Pancreas (tissue), 10 donors: ENCODE measurements around the gene TTC23. TPM values are rescaled to one million over a fixed set of nuclear protein-coding genes. Genes with fewer than 3 reads are reported as not detected.

Source experiments
- ATAC-seq, 4 donors: fragments of 200-7000 bp; cut with Tn5 transposase; one replicate each; pipeline versions ENCODE4 v1.8.0 to v1.9.1; 2020; ENCODE audit warnings: mild to moderate bottlenecking in 4 of 4, moderate library complexity in 4 of 4
- DNase-seq, 6 donors: peaks; one replicate each; pipeline ENCODE4 v3.0.0-alpha.2; 2020
- FAIRE-seq: peaks from 2 replicates; lab custom pipeline; 2012; peaks lifted over from hg19 to GRCh38; lab: Jason Lieb, UNC
- H3K27ac ChIP-seq, 4 donors: fragments of 200-600 bp; sonication (generic); 1 replicate in 3 of 4; 2 replicates in 1 of 4; pipeline versions ENCODE4 v1.5.0 to v1.8.0; 2020
- H3K27me3 ChIP-seq, 4 donors: fragments of 200-600 bp; one replicate each; pipeline ENCODE4 v1.8.0; 2021
- H3K36me3 ChIP-seq, 3 donors: fragments of 200-600 bp; sonication (generic) in 1 of 3; one replicate each; pipeline versions ENCODE4 v1.5.0 to v1.8.0; 2020 to 2021
- H3K4me1 ChIP-seq, 3 donors: fragments of 200-600 bp; one replicate each; pipeline ENCODE4 v1.8.0; 2021
- H3K4me3 ChIP-seq, 4 donors: fragments of 200-600 bp; sonication (generic) in 2 of 4; one replicate each; pipeline versions ENCODE4 v1.5.0 to v1.8.0; 2020 to 2021
- H3K9me3 ChIP-seq, 4 donors: fragments of 200-600 bp; one replicate each; pipeline ENCODE4 v1.8.0; 2021
- WGBS, 2 donors: extraction: QIAGEN DNeasy Blood & Tissue Kit; methylation state at CpG; one replicate each; pipeline ENCODE4 v1.1.7; 2013; 5-methylcytosine and 5-hydroxymethylcytosine counted together
- intact Hi-C, 3 donors: fragments of 100-400 bp; cut with DNase I; formaldehyde crosslinking; loops; one replicate each; pipeline versions ENCODE4 v1.11.1 to v1.14.2; 2022
- polyA plus RNA-seq, 2 donors: library from polyadenylated mRNA; stranded (reverse); fragments of 200-250 nt; gene quantifications; one replicate each; pipeline ENCODE4 v1.2.3, GENCODE V29; 2013
- total RNA-seq, 6 donors: library from RNA; stranded (reverse); fragmentation: NEBNext Ultra II Directional in 4 of 6; extraction: Animal tissue kit (Norgen Biotek cat#: 25700) in 4 of 6; gene quantifications; one replicate each; pipeline versions ENCODE4 v1.2.1 to v1.2.4, GENCODE V29; 2021 to 2023
- TF ChIP-seq, protein P1 (sequence below), 4 donors: fragments of 200-600 bp; sonication (generic) in 3 of 4; IDR thresholded peaks; one replicate each; pipeline versions ENCODE4 v1.5.0 to v1.8.0; 2021; ENCODE audit warnings: antibody characterized with exemption in 4 of 4
- donor health status: healthy with polysubstance abuse.
- donor health status: DM: no; HTN: no; CAD: no; lungs with moderate emphysema.
- donor health status: DM: no; HTN: no; CAD: no.
- donor health status: control.
- donor health status: control.
- donor health status: Bipolar disorder and iron deficiency.
- donor health status: DM: yes; HTN: yes; CAD: no.
- donor health status: DM: no; HTN: no; CAD: no.
- donor health status: DM: no; HTN: no; CAD: no.
- donor health status: DM: yes; HTN: yes; CAD: no.

TTC23 gene
- total and polyA plus RNA-seq, 8 donors: 5.5 to 13.5 (median 7.8) TPM

DNA sequence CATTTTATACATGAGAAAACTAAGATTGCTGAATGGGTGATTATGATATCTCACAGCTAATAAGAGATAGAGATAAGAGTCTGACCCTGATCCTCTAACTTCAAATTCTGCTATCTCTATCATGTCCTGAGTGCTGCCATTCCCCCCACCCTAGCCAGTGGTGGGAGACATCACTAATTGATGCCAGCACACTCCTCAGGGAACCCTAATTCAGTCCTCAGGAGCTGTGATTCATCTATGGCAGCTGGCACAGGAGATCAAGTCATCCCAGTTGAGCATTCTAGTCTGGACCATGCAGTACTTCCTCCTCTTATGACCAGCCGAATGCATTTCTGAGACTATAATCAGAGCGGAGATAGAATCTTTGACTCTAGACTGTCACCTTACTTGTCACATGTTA, 72.6 kb downstream of the TTC23 start:
- H3K4me1 ChIP-seq: no peaks in the 10 kb centered on the region
- H3K27ac ChIP-seq: no peak overlapping the region
- no peaks in the 10 kb centered on the region for H3K36me3 ChIP-seq
- 91 to 92% methylated on average over 2 of the region's 2 CpGs for WGBS, 2 donors
- no peak overlapping the region for H3K4me3 ChIP-seq
- no peaks in the 10 kb centered on the region for H3K27me3 ChIP-seq
- FAIRE-seq (no peak), DNase-seq (no peak), ATAC-seq (no peak)
- intact Hi-C loops: no loop called here
- TF ChIP-seq, protein P1, sequence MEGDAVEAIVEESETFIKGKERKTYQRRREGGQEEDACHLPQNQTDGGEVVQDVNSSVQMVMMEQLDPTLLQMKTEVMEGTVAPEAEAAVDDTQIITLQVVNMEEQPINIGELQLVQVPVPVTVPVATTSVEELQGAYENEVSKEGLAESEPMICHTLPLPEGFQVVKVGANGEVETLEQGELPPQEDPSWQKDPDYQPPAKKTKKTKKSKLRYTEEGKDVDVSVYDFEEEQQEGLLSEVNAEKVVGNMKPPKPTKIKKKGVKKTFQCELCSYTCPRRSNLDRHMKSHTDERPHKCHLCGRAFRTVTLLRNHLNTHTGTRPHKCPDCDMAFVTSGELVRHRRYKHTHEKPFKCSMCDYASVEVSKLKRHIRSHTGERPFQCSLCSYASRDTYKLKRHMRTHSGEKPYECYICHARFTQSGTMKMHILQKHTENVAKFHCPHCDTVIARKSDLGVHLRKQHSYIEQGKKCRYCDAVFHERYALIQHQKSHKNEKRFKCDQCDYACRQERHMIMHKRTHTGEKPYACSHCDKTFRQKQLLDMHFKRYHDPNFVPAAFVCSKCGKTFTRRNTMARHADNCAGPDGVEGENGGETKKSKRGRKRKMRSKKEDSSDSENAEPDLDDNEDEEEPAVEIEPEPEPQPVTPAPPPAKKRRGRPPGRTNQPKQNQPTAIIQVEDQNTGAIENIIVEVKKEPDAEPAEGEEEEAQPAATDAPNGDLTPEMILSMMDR (IDR thresholded peaks at IDR 0.05): no peak
- H3K9me3 ChIP-seq: no peaks in the 10 kb centered on the region

DNA sequence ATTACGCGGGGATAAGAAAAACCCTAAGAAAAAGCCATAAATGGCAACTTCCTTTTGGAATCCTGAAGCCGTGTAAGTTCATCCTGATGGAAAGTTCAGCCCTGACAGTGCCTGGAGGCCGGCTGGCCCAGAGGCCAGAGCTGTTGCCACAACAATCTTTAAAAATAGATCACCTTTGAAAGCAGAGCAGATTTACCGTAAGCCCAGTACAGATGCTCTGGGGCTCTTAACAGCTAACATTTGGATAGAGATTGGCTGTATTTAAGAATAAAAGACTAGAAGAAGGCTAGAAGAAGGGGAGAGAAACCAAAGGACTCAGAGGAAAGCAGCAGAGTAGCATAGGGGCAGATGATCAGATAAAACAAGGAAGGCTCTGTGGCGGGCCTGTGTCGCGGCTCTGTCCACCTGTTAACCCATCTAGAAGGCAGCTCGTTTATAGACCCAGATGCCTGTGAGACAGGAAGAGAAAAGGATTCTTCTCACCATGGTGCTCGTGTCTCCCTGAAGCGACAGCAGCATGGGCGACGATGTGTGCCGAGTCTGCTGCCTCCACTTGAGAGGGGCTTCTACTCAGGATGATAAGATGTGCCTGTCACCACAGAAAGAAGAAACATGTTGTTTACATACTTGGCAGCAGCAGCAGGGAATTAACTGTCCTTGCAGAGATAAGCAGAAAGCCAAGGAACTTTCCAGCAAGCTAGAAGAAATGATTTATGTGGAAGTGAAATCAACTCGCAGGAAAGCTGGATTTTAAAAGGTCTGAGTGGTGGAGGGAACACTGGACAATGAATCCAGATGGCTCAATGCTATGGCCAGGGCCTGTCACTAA, 74.6 kb downstream of the TTC23 start:
- H3K27ac ChIP-seq: no peak overlapping the region
- no peak for DNase-seq
- intact Hi-C loops: no loop called here
- whole genome bisulfite sequencing, 2 donors: 78% methylated on average over 12 to 15 of the region's 15 CpGs
- H3K36me3 ChIP-seq: no peaks in the 10 kb centered on the region
- H3K4me1 ChIP-seq: no peaks in the 10 kb centered on the region
- no peak for ATAC-seq
- TF ChIP-seq, protein P1 (IDR thresholded peaks at IDR 0.05): no peak
- H3K4me3 ChIP-seq: no peak overlapping the region
- no peaks in the 10 kb centered on the region for H3K9me3 ChIP-seq
- FAIRE-seq: no peak
- no peaks in the 10 kb centered on the region for H3K27me3 ChIP-seq

DNA sequence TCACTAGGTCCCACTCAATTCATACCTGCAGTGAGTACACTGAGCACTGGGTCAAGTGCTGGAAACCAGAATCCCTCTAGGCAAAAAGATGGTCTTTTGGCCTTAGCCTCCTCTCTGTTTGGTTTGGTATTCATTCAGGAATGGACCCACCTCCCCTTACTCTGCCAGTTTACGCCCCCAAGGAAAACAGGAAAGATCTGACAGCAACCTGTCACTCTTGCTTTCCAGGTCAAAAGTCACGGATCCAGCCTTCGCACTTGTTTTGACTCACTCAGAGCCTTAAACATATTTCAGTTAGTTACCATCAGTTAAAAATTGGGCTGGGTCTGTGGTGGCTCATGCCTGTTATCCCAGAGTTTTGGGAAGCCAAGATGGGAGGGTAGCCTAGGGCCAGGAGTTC, 76.4 kb downstream of the TTC23 start:
- ATAC-seq (no peak), FAIRE-seq (no peak), DNase-seq (no peak)
- H3K9me3 ChIP-seq: no peaks in the 10 kb centered on the region
- TF ChIP-seq, protein P1 (IDR thresholded peaks at IDR 0.05): no peak
- H3K4me1 ChIP-seq: no peaks in the 10 kb centered on the region
- 94 to 97% methylated on average over 3 of the region's 3 CpGs for WGBS, 2 donors
- no peak overlapping the region for H3K27ac ChIP-seq
- no peaks in the 10 kb centered on the region for H3K27me3 ChIP-seq
- H3K36me3 ChIP-seq: no peaks in the 10 kb centered on the region
- no peak overlapping the region for H3K4me3 ChIP-seq
- intact Hi-C loops: no loop called here

DNA sequence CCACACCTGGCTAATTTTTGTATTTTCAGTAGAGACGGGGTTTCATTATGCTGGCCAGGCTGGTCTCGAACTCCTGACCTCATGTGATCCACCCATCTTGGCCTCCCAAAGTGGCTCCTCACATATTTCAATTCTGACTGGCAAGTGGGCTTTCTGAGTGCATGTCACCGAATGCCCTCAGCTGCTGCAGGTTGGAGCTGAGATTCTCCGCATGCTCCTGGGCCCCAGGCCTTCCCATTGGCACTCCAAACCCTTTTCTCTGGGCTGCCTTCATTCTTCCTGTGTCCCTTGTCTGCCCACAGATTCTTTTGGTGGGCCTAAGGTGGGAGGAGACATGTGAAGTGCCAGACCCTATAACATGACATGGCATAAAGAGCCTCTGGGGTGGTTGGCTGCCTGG, 77.2 kb downstream of the TTC23 start:
- TF ChIP-seq, protein P1 (IDR thresholded peaks at IDR 0.05): no peak
- no peaks in the 10 kb centered on the region for H3K4me1 ChIP-seq
- no peaks in the 10 kb centered on the region for H3K9me3 ChIP-seq
- ATAC-seq (no peak), DNase-seq (no peak), FAIRE-seq (no peak)
- H3K36me3 ChIP-seq: peaks cover 0 to 5% (median 0%) of the 10 kb centered on the region in 3 donors
- intact Hi-C loops: no loop called here
- WGBS, 2 donors: 96 to 97% methylated on average over 4 of the region's 4 CpGs
- no peaks in the 10 kb centered on the region for H3K27me3 ChIP-seq
- H3K27ac ChIP-seq: no peak overlapping the region
- H3K4me3 ChIP-seq: no peak overlapping the region

DNA sequence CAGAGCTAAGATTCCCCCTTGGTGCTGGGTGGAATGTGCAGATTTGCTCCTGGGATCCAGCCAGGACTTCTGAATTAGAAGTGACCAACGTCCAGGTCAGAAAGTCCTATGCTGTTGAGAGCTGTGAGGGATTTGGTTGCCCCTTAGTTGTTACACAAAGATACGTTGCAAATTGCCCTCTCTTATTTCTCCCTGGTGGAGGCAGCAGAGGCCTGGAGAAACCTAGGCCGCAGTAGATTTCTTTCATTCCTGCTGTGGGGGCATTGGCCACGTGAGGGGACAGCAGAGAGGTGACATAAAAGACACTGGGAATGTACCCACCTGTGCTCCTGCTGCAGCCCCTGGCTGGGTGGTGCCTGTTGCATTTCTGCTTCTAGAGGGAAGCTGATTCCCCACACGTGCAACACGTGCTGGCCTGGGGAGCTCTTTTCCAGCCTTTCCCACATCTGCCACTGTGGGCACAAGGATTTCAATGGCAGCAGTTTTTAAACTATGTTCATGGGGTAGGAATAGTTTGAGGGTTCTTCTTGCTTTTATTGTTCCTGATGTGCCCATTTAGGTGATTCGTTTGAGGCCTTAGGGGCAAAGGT, 78.8 kb downstream of the TTC23 start:
- Histone ChIP-seq H3K9me3 (no peaks in the 10 kb centered on the region), H3K4me3 (no peak overlapping the region), H3K27me3 (no peaks in the 10 kb centered on the region), H3K27ac (no peak overlapping the region), H3K4me1 (no peaks in the 10 kb centered on the region), H3K36me3 (peaks cover 0 to 8% (median 0%) of the 10 kb centered on the region in 3 donors)
- WGBS, 2 donors: 74 to 77% methylated on average over 7 of the region's 7 CpGs
- FAIRE-seq: no peak
- intact Hi-C loops: no loop called here
- TF ChIP-seq, protein P1 (IDR thresholded peaks at IDR 0.05): no peak
- DNase-seq: no peak
- peak in 1 of 4 donors; percentile 21 for ATAC-seq
